GM12878 (cell line): ENCODE results near the gene ABCC4. TPM values are rescaled to one million over a fixed set of nuclear protein-coding genes. Genes with fewer than 3 reads are reported as not detected.

Source experiments
- ATAC-seq: fragments of 200-7000 bp; cut with Tn5 transposase; 3 replicates; pipeline ENCODE4 v1.9.1; 2020; ENCODE audit warnings: mild to moderate bottlenecking, moderate library complexity
- BruUV-seq: library from RNA; stranded (reverse); fragments of 400-500 nt; replicated peaks from 2 replicates; lab custom pipeline; 2021; lab: Mats Ljungman, UMichigan
- CTCF ChIA-PET: fragments of 300-600 bp; sonication (Branson Sonifier 250); formaldehyde crosslinking; extraction: SDS; loops from one replicate; lab custom pipeline; 2021; ENCODE audit warnings: inconsistent platforms; lab: Yijun Ruan, JAX
- POLR2A ChIA-PET: fragments of 350-600 bp; formaldehyde crosslinking; extraction: SDS; loops from one replicate; lab custom pipeline; 2021; ENCODE audit warnings: inconsistent platforms; lab: Charles Lee
- RAD21 ChIA-PET: fragments of 300-600 bp; sonication (Branson Sonifier 250); formaldehyde crosslinking; loops from one replicate; lab custom pipeline; 2023; ENCODE audit warnings: antibody characterized with exemption; ENCODE audit not compliant: unreplicated experiment; lab: Charles Lee
- SMC1A ChIA-PET: fragments of 300-600 bp; sonication (Branson Sonifier 250); formaldehyde crosslinking; loops from one replicate; lab custom pipeline; 2023; ENCODE audit not compliant: unreplicated experiment, uncharacterized antibody; lab: Charles Lee
- DNase-seq: peaks from one replicate; pipeline ENCODE4 v3.0.0-alpha.2; 2011; ENCODE audit warnings: low read depth, low spot score
- FAIRE-seq: peaks from 3 replicates; lab custom pipeline; 2011; peaks lifted over from hg19 to GRCh38; lab: Jason Lieb, UNC
- H2AFZ ChIP-seq: 2 replicates; pipeline ENCODE4 v1.6.0; 2011; ENCODE audit warnings: low read depth, low read length, control low read depth; ENCODE audit not compliant: control insufficient read depth
- H3K27ac ChIP-seq: 2 replicates; pipeline ENCODE4 v1.5.1; 2011; ENCODE audit warnings: control low read depth; ENCODE audit not compliant: control insufficient read depth, insufficient read depth
- H3K27me3 ChIP-seq, 2 experiments: replicated peaks in 1 of 2; 2 replicates each; pipeline versions ENCODE4 v1.6.0 to v1.6.1; 2011; ENCODE audit warnings: low read length in 1 of 2; ENCODE audit not compliant: control insufficient read depth in 2 of 2, insufficient read depth in 2 of 2
- H3K36me3 ChIP-seq, 2 experiments: 2 replicates each; pipeline ENCODE4 v1.5.1; 2011; ENCODE audit warnings: low read length in 1 of 2; ENCODE audit not compliant: control insufficient read depth in 2 of 2, insufficient read depth in 2 of 2
- H3K4me1 ChIP-seq: 2 replicates; pipeline ENCODE4 v1.6.1; 2011; ENCODE audit warnings: mild to moderate bottlenecking, low read length, moderate library complexity, mixed read lengths; ENCODE audit not compliant: control insufficient read depth, insufficient read depth
- H3K4me2 ChIP-seq: 2 replicates; pipeline ENCODE4 v1.6.0; 2011; ENCODE audit warnings: control low read depth; ENCODE audit not compliant: control insufficient read depth, insufficient read depth
- H3K4me3 ChIP-seq: fragments of 200-600 bp; sonication (generic); 2 replicates; pipeline ENCODE4 v1.5.1; 2016
- H3K79me2 ChIP-seq: 2 replicates; pipeline ENCODE4 v1.6.0; 2011; ENCODE audit warnings: low read length; ENCODE audit not compliant: control insufficient read depth, insufficient read depth
- H3K9ac ChIP-seq: 2 replicates; pipeline ENCODE4 v1.8.0; 2011; ENCODE audit warnings: low read length, control low read depth, mixed read lengths; ENCODE audit not compliant: control insufficient read depth, insufficient read depth
- H3K9me3 ChIP-seq: replicated peaks from 3 replicates; pipeline ENCODE4 v1.5.1; 2011; ENCODE audit warnings: mild to moderate bottlenecking, low read length; ENCODE audit not compliant: control insufficient read depth, insufficient read depth
- H4K20me1 ChIP-seq: 2 replicates; pipeline ENCODE4 v1.6.0; 2011; ENCODE audit not compliant: control insufficient read depth, insufficient read depth
- CUX1 ChIP-seq: IDR thresholded peaks from 2 replicates; pipeline ENCODE4 v1.6.1; 2012; ENCODE audit warnings: improper control_type of control experiment, low read depth, low read length; ENCODE audit not compliant: insufficient replicate concordance
- LARP7 ChIP-seq: fragments of 450-650 bp; IDR thresholded peaks from 2 replicates; pipeline ENCODE4 v1.6.1; 2017; ENCODE audit warnings: mild to moderate bottlenecking
- POLR2AphosphoS5 ChIP-seq: IDR thresholded peaks from 2 replicates; pipeline ENCODE4 v1.6.1; 2011; ENCODE audit warnings: mild to moderate bottlenecking, low read length, inconsistent platforms
- whole genome bisulfite sequencing: methylation state at CpG from one replicate; pipeline ENCODE4 v1.1.6; 2016; ENCODE audit warnings: low lambda C conversion rate; ENCODE audit not compliant: insufficient replicate concordance, insufficient coverage; ENCODE audit errors: missing lambda C conversion rate; 5-methylcytosine and 5-hydroxymethylcytosine counted together
- in situ Hi-C: fragments of 300-500 bp; cut with MboI; formaldehyde crosslinking; loops from 9 replicates; pipeline ENCODE4 v1.14.3; 2018; ENCODE audit warnings: mixed read lengths
- intact Hi-C: fragments of 100-400 bp; cut with micrococcal nuclease; formaldehyde crosslinking; loops from one replicate; pipeline ENCODE4 v1.14.2; 2022; ENCODE audit not compliant: unreplicated experiment
- polyA plus RNA-seq, 11 experiments: library from polyadenylated mRNA; depleted of rRNA in 4 of 11; unstranded in 6 of 11; stranded (reverse) in 5 of 11; fragments of >200 nt; fragmentation: Nextera tagmentation in 4 of 11; fragmentation: Illumina TruSeq in 1 of 11; extraction: Ambion mirVana in 4 of 11; extraction: Trizol in 1 of 11; gene quantifications; 1 replicate in 1 of 11; 2 replicates in 10 of 11; pipeline versions ENCODE4 v1.2.1 to v1.2.3, GENCODE V29; 2011 to 2016; ENCODE audit warnings: inconsistent platforms in 2 of 11, missing spikeins in 2 of 11, low read depth in 1 of 11
- total RNA-seq, 4 experiments: library from RNA; depleted of rRNA in 3 of 4; stranded (reverse); fragments of >200 nt in 3 of 4; fragmentation: Illumina TruSeq in 1 of 4; extraction: Trizol in 1 of 4; gene quantifications; 2 replicates each; pipeline versions ENCODE4 v1.2.1 to v1.2.3, GENCODE V29; 2013 to 2021

The ABCC4 gene
- total and polyA plus RNA-seq, 10 of the 15 experiments (the other 5 are each of a cell fraction or from before 2014, with no cell fraction given), result 7.2 to 44.4 (median 24.1) TPM

- WGBS, result 97% methylated on average over 10 of the region's 11 CpGs
- no TSS peak for BruUV-seq
These were observed 162.2 kb downstream of the ABCC4 start for GRCh38 chr13:95138876-95139585.

More at GRCh38 chr13:95138876-95139585, 162.2 kb downstream of the ABCC4 start:
- ChIA-PET POLR2A (no interaction called here), SMC1A (no interaction called here), CTCF (no interaction called here), RAD21 (no interaction called here)
- DNase-seq, result no peak
- FAIRE-seq, result no peak
- peaks cover 0 to 8% of the 10 kb centered on the region in 2 experiments; a peak in 3 of 4 replicates for H3K36me3 ChIP-seq
- H3K27ac ChIP-seq, result no peak overlapping the region
- H3K4me1 ChIP-seq, result no peaks in the 10 kb centered on the region
- H4K20me1 ChIP-seq, result no peaks in the 10 kb centered on the region
- intact Hi-C loops (no loop called here), in situ Hi-C loops (no loop called here)
- H3K27me3 ChIP-seq, result no peaks in the 10 kb centered on the region
- TF ChIP-seq POLR2AphosphoS5 (no peak), LARP7 (no peak), CUX1 (no peak)
- no peak overlapping the region for H2AFZ ChIP-seq
- H3K79me2 ChIP-seq, result no peaks in the 10 kb centered on the region
- no peak for ATAC-seq
- no peak overlapping the region for H3K4me2 ChIP-seq
- no peaks in the 10 kb centered on the region for H3K9me3 ChIP-seq
- H3K9ac ChIP-seq, result no peak overlapping the region
- H3K4me3 ChIP-seq, result no peak overlapping the region
